Rectal smooth muscle tissue (tissue), 1 donor: ENCODE data around the gene ATP6V1B1.
A peak's percentile ranks its signal among the peaks of the same experiment; 100 is the strongest.

ENCODE experiments used
- H3K27ac ChIP-seq: one replicate; pipeline ENCODE4 v1.7.0; 2013; ENCODE audit warnings: low read depth, low read length, inconsistent platforms
- H3K27me3 ChIP-seq: one replicate; pipeline ENCODE4 v1.7.0; 2013; ENCODE audit warnings: low read length; ENCODE audit not compliant: control insufficient read depth, insufficient read depth
- H3K36me3 ChIP-seq: one replicate; pipeline ENCODE4 v1.7.0; 2013; ENCODE audit warnings: low read length; ENCODE audit not compliant: control insufficient read depth, insufficient read depth
- H3K4me1 ChIP-seq: one replicate; pipeline ENCODE4 v1.7.0; 2013; ENCODE audit warnings: low read length; ENCODE audit not compliant: control insufficient read depth, insufficient read depth
- H3K4me3 ChIP-seq: one replicate; pipeline ENCODE4 v1.7.0; 2013; ENCODE audit warnings: low read length
- H3K9ac ChIP-seq: one replicate; pipeline ENCODE4 v1.7.0; 2013; ENCODE audit warnings: low read length

ATP6V1B1 gene

GRCh38 chr2:70935468-70936164 lies at the start of gene ATP6V1B1:
TSS of gene ATP6V1B1 (plus strand) at chr2:70935900. CDS start at chr2:70935955, 55 bp downstream.
- Histone ChIP-seq H3K4me1 (no peaks in the 10 kb centered on the region), H3K4me3 (no peak within 1 kb of the TSS), H3K27me3 (no peaks in the 10 kb centered on the region), H3K9ac (no peak within 1 kb of the TSS), H3K36me3 (no peaks in the 10 kb centered on the region), H3K27ac (no peak within 1 kb of the TSS)

GRCh38 chr2:70886541-70886987 lies 49.1 kb upstream of the ATP6V1B1 start:
- peaks cover 7% of the 10 kb centered on the region for H3K4me1 ChIP-seq
- peaks cover 37% of the 10 kb centered on the region for H3K27me3 ChIP-seq
- H3K9ac ChIP-seq = no peak overlapping the region
- no peak overlapping the region for H3K4me3 ChIP-seq
- no peaks in the 10 kb centered on the region for H3K36me3 ChIP-seq
- H3K27ac ChIP-seq = no peak overlapping the region

GRCh38 chr2:70887208-70887549 lies 48.5 kb upstream of the ATP6V1B1 start:
- no peak overlapping the region for H3K9ac ChIP-seq
- peak overlapping the region; percentile 69 for H3K4me3 ChIP-seq
- H3K27ac ChIP-seq = no peak overlapping the region
- H3K36me3 ChIP-seq = no peaks in the 10 kb centered on the region
- peaks cover 43% of the 10 kb centered on the region for H3K27me3 ChIP-seq
- peaks cover 7% of the 10 kb centered on the region for H3K4me1 ChIP-seq

GRCh38 chr2:70887550-70888246 lies 48.0 kb upstream of the ATP6V1B1 start:
- Histone ChIP-seq H3K36me3 (no peaks in the 10 kb centered on the region), H3K4me3 (peak overlapping the region; percentile 69), H3K9ac (no peak overlapping the region), H3K4me1 (peaks cover 7% of the 10 kb centered on the region), H3K27me3 (peaks cover 48% of the 10 kb centered on the region), H3K27ac (no peak overlapping the region)

GRCh38 chr2:70888366-70888922 lies 47.3 kb upstream of the ATP6V1B1 start:
- Histone ChIP-seq H3K4me3 (peak overlapping the region; percentile 11), H3K4me1 (peaks cover 7% of the 10 kb centered on the region), H3K36me3 (no peaks in the 10 kb centered on the region), H3K9ac (no peak overlapping the region), H3K27ac (no peak overlapping the region), H3K27me3 (peaks cover 52% of the 10 kb centered on the region)

- Histone ChIP-seq H3K27ac (no peak overlapping the region), H3K27me3 (peaks cover 55% of the 10 kb centered on the region), H3K36me3 (no peaks in the 10 kb centered on the region), H3K9ac (no peak overlapping the region), H3K4me3 (peak overlapping the region; percentile 11), H3K4me1 (peaks cover 7% of the 10 kb centered on the region)
These were observed 46.6 kb upstream of the ATP6V1B1 start for GRCh38 chr2:70888923-70889715.

- Histone ChIP-seq H3K4me1 (peaks cover 7% of the 10 kb centered on the region), H3K27ac (no peak overlapping the region), H3K27me3 (peaks cover 57% of the 10 kb centered on the region), H3K36me3 (no peaks in the 10 kb centered on the region), H3K4me3 (no peak overlapping the region), H3K9ac (no peak overlapping the region)
These were observed 46.0 kb upstream of the ATP6V1B1 start for GRCh38 chr2:70889716-70890037.

- H3K36me3 ChIP-seq = no peaks in the 10 kb centered on the region
- H3K9ac ChIP-seq = no peak overlapping the region
- H3K27me3 ChIP-seq = peaks cover 59% of the 10 kb centered on the region
- H3K4me1 ChIP-seq = peaks cover 7% of the 10 kb centered on the region
- H3K27ac ChIP-seq = no peak overlapping the region
- H3K4me3 ChIP-seq = no peak overlapping the region
These were observed 45.1 kb upstream of the ATP6V1B1 start for GRCh38 chr2:70890469-70891065.

GRCh38 chr2:70891572-70892357 lies 43.9 kb upstream of the ATP6V1B1 start:
- Histone ChIP-seq H3K4me1 (peaks cover 7% of the 10 kb centered on the region), H3K4me3 (no peak overlapping the region), H3K27me3 (peaks cover 57% of the 10 kb centered on the region), H3K36me3 (no peaks in the 10 kb centered on the region), H3K27ac (no peak overlapping the region), H3K9ac (no peak overlapping the region)

- peaks cover 2% of the 10 kb centered on the region for H3K4me1 ChIP-seq
- no peak overlapping the region for H3K4me3 ChIP-seq
- no peak overlapping the region for H3K27ac ChIP-seq
- no peaks in the 10 kb centered on the region for H3K36me3 ChIP-seq
- H3K9ac ChIP-seq = no peak overlapping the region
- peaks cover 59% of the 10 kb centered on the region for H3K27me3 ChIP-seq
These were observed 43.0 kb upstream of the ATP6V1B1 start for GRCh38 chr2:70892750-70893149.

GRCh38 chr2:70893186-70893585 lies 42.5 kb upstream of the ATP6V1B1 start:
- H3K4me3 ChIP-seq = no peak overlapping the region
- no peaks in the 10 kb centered on the region for H3K36me3 ChIP-seq
- H3K4me1 ChIP-seq = peaks cover 2% of the 10 kb centered on the region
- H3K27ac ChIP-seq = no peak overlapping the region
- H3K27me3 ChIP-seq = peaks cover 59% of the 10 kb centered on the region
- no peak overlapping the region for H3K9ac ChIP-seq
